HEK293 (cell line): ENCODE data around the gene DUSP21.

Experiments used
- CTCF ChIA-PET: fragments of 350-600 bp; formaldehyde crosslinking; extraction: SDS; loops from one replicate; lab custom pipeline; 2021; ENCODE audit warnings: antibody characterized with exemption; lab: Yijun Ruan, JAX
- POLR2A ChIA-PET: fragments of 300-600 bp; formaldehyde crosslinking; extraction: SDS; loops from one replicate; lab custom pipeline; 2020; ENCODE audit warnings: antibody characterized with exemption, inconsistent platforms; lab: Yijun Ruan, JAX
- H3K27ac ChIP-seq: fragments of 200-500 bp; sonication (Bioruptor generic); 2 replicates; pipeline ENCODE4 v1.5.1; 2014; ENCODE audit warnings: low read depth, low read length, control low read depth, inconsistent platforms; ENCODE audit errors: extremely low read depth
- H3K36me3 ChIP-seq, 2 experiments: fragments of 200-500 bp in 1 of 2; sonication (Bioruptor generic) in 1 of 2; 1 replicate in 1 of 2; 2 replicates in 1 of 2; pipeline ENCODE4 v1.5.1; 2014 to 2017; ENCODE audit warnings: inconsistent platforms in 2 of 2, low read length in 2 of 2; ENCODE audit not compliant: control insufficient read depth in 2 of 2, insufficient read depth in 1 of 2
- H3K4me1 ChIP-seq: fragments of 200-500 bp; sonication (Bioruptor generic); 2 replicates; pipeline ENCODE4 v1.5.1; 2014; ENCODE audit warnings: mild to moderate bottlenecking, low read length, inconsistent platforms; ENCODE audit not compliant: control insufficient read depth, insufficient read depth
- H3K4me3 ChIP-seq: 2 replicates; pipeline ENCODE4 v1.5.1; 2011; ENCODE audit warnings: low read depth, mild to moderate bottlenecking, control low read depth, low read length, moderate library complexity
- H3K9me3 ChIP-seq: fragments of 200-500 bp; sonication (Bioruptor generic); 2 replicates; pipeline ENCODE4 v1.5.1; 2014; ENCODE audit warnings: low read depth, low read length, inconsistent platforms; ENCODE audit not compliant: control insufficient read depth, insufficient read depth
- FEZF1 ChIP-seq: fragments of 450-650 bp; formaldehyde crosslinking; IDR thresholded peaks from 2 replicates; pipeline ENCODE4 v1.5.1; 2016; ENCODE audit warnings: missing biosample characterization, missing genetic modification characterization
- GFI1B ChIP-seq: fragments of 450-650 bp; formaldehyde crosslinking; IDR thresholded peaks from 2 replicates; pipeline ENCODE4 v1.5.1; 2016; ENCODE audit warnings: missing biosample characterization, missing genetic modification characterization
- KLF1 ChIP-seq: fragments of 450-650 bp; formaldehyde crosslinking; IDR thresholded peaks from 2 replicates; pipeline ENCODE4 v1.5.1; 2016; ENCODE audit warnings: missing biosample characterization, missing genetic modification characterization
- SCRT1 ChIP-seq: fragments of 450-650 bp; formaldehyde crosslinking; IDR thresholded peaks from 2 replicates; pipeline ENCODE4 v1.5.1; 2016; ENCODE audit warnings: missing biosample characterization, missing genetic modification characterization, borderline replicate concordance
- SETDB1 ChIP-seq: IDR thresholded peaks from one replicate; pipeline ENCODE4 v1.6.1; 2017; ENCODE audit warnings: mild to moderate bottlenecking, low read length, moderate library complexity, mixed read lengths; ENCODE audit not compliant: insufficient read length
- TRIM28 ChIP-seq: IDR thresholded peaks from 2 replicates; pipeline ENCODE4 v1.6.1; 2011; ENCODE audit warnings: low read length, control low read depth, borderline replicate concordance
- WT1 ChIP-seq: fragments of 450-650 bp; formaldehyde crosslinking; IDR thresholded peaks from 2 replicates; pipeline ENCODE4 v1.5.1; 2016; ENCODE audit warnings: missing biosample characterization, missing genetic modification characterization
- ZEB2 ChIP-seq: fragments of 450-650 bp; formaldehyde crosslinking; IDR thresholded peaks from 2 replicates; pipeline ENCODE4 v1.5.1; 2016; ENCODE audit warnings: missing biosample characterization, missing genetic modification characterization
- ZIC2 ChIP-seq: fragments of 450-650 bp; formaldehyde crosslinking; IDR thresholded peaks from 2 replicates; pipeline ENCODE4 v1.5.1; 2016; ENCODE audit warnings: missing biosample characterization, missing genetic modification characterization
- ZNF146 ChIP-seq: fragments of 450-650 bp; formaldehyde crosslinking; IDR thresholded peaks from 2 replicates; pipeline ENCODE4 v1.5.1; 2016; ENCODE audit warnings: missing biosample characterization, missing genetic modification characterization
- ZNF184 ChIP-seq: fragments of 450-650 bp; IDR thresholded peaks from 2 replicates; pipeline ENCODE4 v1.5.1; 2018; ENCODE audit warnings: missing biosample characterization, mild to moderate bottlenecking, missing genetic modification characterization
- ZNF214 ChIP-seq: fragments of 450-650 bp; formaldehyde crosslinking; IDR thresholded peaks from 2 replicates; pipeline ENCODE4 v1.5.1; 2017; ENCODE audit warnings: missing biosample characterization, mild to moderate bottlenecking, missing genetic modification characterization, borderline replicate concordance
- ZNF24 ChIP-seq: fragments of 450-650 bp; formaldehyde crosslinking; IDR thresholded peaks from 2 replicates; pipeline ENCODE4 v1.5.1; 2016; ENCODE audit warnings: missing biosample characterization, missing genetic modification characterization
- ZNF26 ChIP-seq: fragments of 450-650 bp; formaldehyde crosslinking; IDR thresholded peaks from 2 replicates; pipeline ENCODE4 v1.5.1; 2016; ENCODE audit warnings: missing biosample characterization, missing genetic modification characterization
- ZNF311 ChIP-seq: fragments of 450-650 bp; formaldehyde crosslinking; IDR thresholded peaks from 2 replicates; pipeline ENCODE4 v1.5.1; 2017; ENCODE audit warnings: missing biosample characterization, missing genetic modification characterization, borderline replicate concordance
- ZNF391 ChIP-seq: fragments of 450-650 bp; formaldehyde crosslinking; IDR thresholded peaks from 2 replicates; pipeline ENCODE4 v1.5.1; 2016; ENCODE audit warnings: low read depth, missing biosample characterization, missing genetic modification characterization, borderline replicate concordance
- ZNF394 ChIP-seq: fragments of 450-650 bp; formaldehyde crosslinking; IDR thresholded peaks from 2 replicates; pipeline ENCODE4 v1.5.1; 2016; ENCODE audit warnings: missing biosample characterization, missing genetic modification characterization, mild to moderate bottlenecking, moderate library complexity, borderline replicate concordance
- ZNF426 ChIP-seq: fragments of 450-650 bp; formaldehyde crosslinking; IDR thresholded peaks from 2 replicates; pipeline ENCODE4 v1.5.1; 2017; ENCODE audit warnings: missing biosample characterization, missing genetic modification characterization, mild to moderate bottlenecking, inconsistent platforms, moderate library complexity
- ZNF48 ChIP-seq: fragments of 450-650 bp; formaldehyde crosslinking; IDR thresholded peaks from 2 replicates; pipeline ENCODE4 v1.5.1; 2016; ENCODE audit warnings: missing biosample characterization, missing genetic modification characterization
- ZNF518A ChIP-seq: fragments of 450-650 bp; formaldehyde crosslinking; conservative IDR thresholded peaks from 2 replicates; pipeline ENCODE4 v1.5.1; 2016; ENCODE audit warnings: low read depth, missing biosample characterization, missing genetic modification characterization
- ZNF530 ChIP-seq: fragments of 450-650 bp; formaldehyde crosslinking; IDR thresholded peaks from 2 replicates; pipeline ENCODE4 v1.5.1; 2016; ENCODE audit warnings: low read depth, missing biosample characterization, missing genetic modification characterization
- ZNF549 ChIP-seq: fragments of 450-650 bp; IDR thresholded peaks from 2 replicates; pipeline ENCODE4 v1.5.1; 2018; ENCODE audit warnings: missing biosample characterization, missing genetic modification characterization, mild to moderate bottlenecking, inconsistent platforms, moderate library complexity
- ZNF571 ChIP-seq: fragments of 450-650 bp; formaldehyde crosslinking; IDR thresholded peaks from 2 replicates; pipeline ENCODE4 v1.5.0; 2017; ENCODE audit warnings: missing biosample characterization, missing genetic modification characterization
- ZNF624 ChIP-seq: fragments of 450-650 bp; formaldehyde crosslinking; IDR thresholded peaks from 2 replicates; pipeline ENCODE4 v1.5.1; 2017; ENCODE audit warnings: missing biosample characterization, missing genetic modification characterization
- ZNF654 ChIP-seq: fragments of 450-650 bp; formaldehyde crosslinking; IDR thresholded peaks from 2 replicates; pipeline ENCODE4 v1.5.1; 2016; ENCODE audit warnings: low read depth, missing biosample characterization, missing genetic modification characterization
- ZNF701 ChIP-seq: fragments of 450-650 bp; formaldehyde crosslinking; IDR thresholded peaks from 2 replicates; pipeline ENCODE4 v1.5.1; 2016; ENCODE audit warnings: missing biosample characterization, missing genetic modification characterization
- ZNF747 ChIP-seq: fragments of 450-650 bp; formaldehyde crosslinking; IDR thresholded peaks from 2 replicates; pipeline ENCODE4 v1.5.1; 2016; ENCODE audit warnings: missing biosample characterization, missing genetic modification characterization
- ZSCAN23 ChIP-seq: fragments of 450-650 bp; formaldehyde crosslinking; IDR thresholded peaks from 2 replicates; pipeline ENCODE4 v1.5.1; 2016; ENCODE audit warnings: missing biosample characterization, missing genetic modification characterization
- ZSCAN4 ChIP-seq: fragments of 450-650 bp; formaldehyde crosslinking; IDR thresholded peaks from 2 replicates; pipeline ENCODE4 v1.5.1; 2017; ENCODE audit warnings: missing biosample characterization, missing genetic modification characterization

Gene DUSP21

GRCh38 chrX:44872821-44873414 lies 29.1 kb downstream of the DUSP21 start, which contains the start of gene KDM6A:
Gene KDM6A, plus strand, starts transcription at chrX:44873188. Its CDS starts 364 bp downstream, at chrX:44873552.
- peak within 1 kb of the TSS; percentile 99 for H3K27ac ChIP-seq
- no peaks in the 10 kb centered on the region for H3K4me1 ChIP-seq
- H3K9me3 ChIP-seq: no peaks in the 10 kb centered on the region
- ChIA-PET POLR2A (interaction anchor here (0.6 to 2.1 kb wide), 44 partner anchors 8 to 1513 kb away, joined by 3 to 13 read pairs (median 4); partner anchors contain the start of genes EFHC2 and FUNDC1), CTCF (no interaction called here)
- peak within 1 kb of the TSS; percentile 94 for H3K4me3 ChIP-seq
- peaks cover 3 to 5% of the 10 kb centered on the region in 2 experiments for H3K36me3 ChIP-seq
- no peak for TF ChIP-seq ZNF48 (tag by site-specific recombination)
- TF ChIP-seq ZNF549 (tag by site-specific recombination): no peak
- TF ChIP-seq ZNF530 (tag by site-specific recombination): no peak
- TF ChIP-seq ZNF701 (tag by site-specific recombination): no peak
- no peak for TF ChIP-seq ZNF394
- no peak for TF ChIP-seq ZSCAN23
- no peak for TF ChIP-seq ZNF426 (tag by site-specific recombination)
- no peak for TF ChIP-seq ZIC2 (tag by site-specific recombination)
- TF ChIP-seq ZNF571 (tag by site-specific recombination): no peak
- TF ChIP-seq ZNF311: no peak
- no peak for TF ChIP-seq SETDB1
- TF ChIP-seq TRIM28: no peak
- TF ChIP-seq ZSCAN4 (tag by site-specific recombination): no peak
- peak; percentile 25 for TF ChIP-seq FEZF1 (tag by site-specific recombination)
- no peak for TF ChIP-seq WT1 (tag by site-specific recombination)
- no peak for TF ChIP-seq ZNF146 (tag by site-specific recombination)
- TF ChIP-seq KLF1: no peak
- no peak for TF ChIP-seq ZNF654 (tag by site-specific recombination)
- no peak for TF ChIP-seq ZNF518A (tag by site-specific recombination)
- TF ChIP-seq ZNF184 (tag by site-specific recombination): no peak
- TF ChIP-seq ZNF24 (tag by site-specific recombination): no peak
- TF ChIP-seq ZNF747 (tag by site-specific recombination): no peak
- no peak for TF ChIP-seq SCRT1
- no peak for TF ChIP-seq ZNF26
- no peak for TF ChIP-seq GFI1B (tag by site-specific recombination)
- no peak for TF ChIP-seq ZNF214 (tag by site-specific recombination)
- TF ChIP-seq ZNF624: no peak
- 0 out of 2 replicates have a peak, but pooled peaks have one; percentile 13 for TF ChIP-seq ZEB2 (tag by site-specific recombination)
- TF ChIP-seq ZNF391 (tag by site-specific recombination): no peak
